Epithelial cell of prostate (primary cell): ENCODE measurements around the gene PIEZO1.

Experiments
- DNase-seq: peaks from one replicate; pipeline ENCODE4 v3.0.0-alpha.2; 2011; ENCODE audit warnings: low read depth, low spot score
- H3K27ac ChIP-seq: fragments of 450-650 bp; 2 replicates; pipeline ENCODE4 v1.5.1; 2017; ENCODE audit warnings: mild to moderate bottlenecking

The PIEZO1 gene

DNA sequence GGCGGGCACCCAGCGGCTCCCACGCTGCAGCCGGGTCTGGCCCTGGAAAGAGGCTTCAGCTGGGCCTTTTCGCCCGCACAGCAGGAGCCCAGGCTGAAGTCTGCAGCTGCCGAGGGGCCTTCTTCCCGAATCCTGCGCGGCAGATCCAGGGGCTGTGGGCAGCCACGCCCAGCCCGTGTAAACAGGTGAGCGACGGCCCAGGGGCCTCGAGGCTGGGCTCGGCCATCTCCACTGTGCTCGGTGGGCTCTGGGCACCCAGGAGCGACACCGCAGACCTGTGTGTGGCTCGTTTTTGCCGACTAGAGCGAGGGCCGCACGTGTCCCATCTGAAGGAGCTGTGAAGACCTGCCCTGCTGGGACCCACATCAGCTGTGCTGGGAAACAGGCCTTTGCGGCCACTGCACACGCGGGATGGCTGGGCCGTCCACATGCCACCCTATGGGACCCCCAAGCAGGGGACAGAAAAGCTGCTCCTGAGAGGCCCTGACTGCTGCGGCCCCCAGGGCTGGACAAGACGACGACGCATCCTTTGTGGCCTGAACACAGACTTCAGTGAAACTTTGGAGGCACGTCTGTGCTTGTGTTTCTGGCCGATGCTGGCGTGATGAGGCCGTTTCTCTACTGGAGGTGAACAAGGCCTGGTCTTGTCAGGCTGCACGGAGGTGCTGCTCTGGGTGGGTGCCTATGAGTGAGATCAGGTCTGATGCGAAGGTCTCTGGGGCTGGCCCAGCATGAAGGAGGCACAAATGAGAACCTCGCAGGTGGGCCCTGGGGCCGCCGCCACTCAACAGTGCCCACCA, 31.9 kb upstream of the PIEZO1 start:
- no peak for DNase-seq
- H3K27ac ChIP-seq = no peak overlapping the region

DNA sequence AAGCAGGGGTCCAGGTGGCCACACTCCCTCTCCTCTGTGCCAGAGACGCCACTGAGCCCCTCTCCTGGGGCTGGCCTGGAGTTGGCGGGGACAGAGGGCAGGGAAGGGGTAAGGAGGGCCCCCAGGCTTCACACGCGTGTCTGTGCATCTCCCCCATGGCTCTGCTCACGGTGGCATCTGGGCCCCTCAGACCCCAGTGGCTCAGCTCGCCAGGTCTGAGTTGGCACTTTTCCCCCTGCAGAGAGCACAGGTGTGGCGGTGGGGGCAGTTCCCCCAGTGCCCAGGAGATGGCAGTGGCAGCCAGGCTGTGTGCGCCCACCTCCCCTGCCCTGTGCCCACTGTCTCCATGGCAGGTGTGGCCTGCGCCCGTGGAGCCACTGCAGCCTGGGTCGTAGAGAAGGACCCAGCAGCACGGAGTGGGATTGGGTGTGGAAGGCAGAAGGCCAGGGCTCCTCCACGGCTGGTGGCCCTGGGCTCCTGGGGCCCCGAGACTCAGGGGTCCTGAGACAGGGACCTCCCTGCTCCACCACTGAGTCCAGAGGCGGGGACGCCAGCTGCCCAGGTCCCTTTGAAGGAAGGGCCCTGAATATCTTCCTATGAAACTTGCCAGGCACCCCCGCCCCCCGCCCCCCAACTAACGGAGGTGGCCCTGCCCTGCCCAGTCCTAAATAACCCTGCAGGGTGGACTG, 31.0 kb upstream of the PIEZO1 start:
- DNase-seq = no peak
- H3K27ac ChIP-seq = no peak overlapping the region

DNA sequence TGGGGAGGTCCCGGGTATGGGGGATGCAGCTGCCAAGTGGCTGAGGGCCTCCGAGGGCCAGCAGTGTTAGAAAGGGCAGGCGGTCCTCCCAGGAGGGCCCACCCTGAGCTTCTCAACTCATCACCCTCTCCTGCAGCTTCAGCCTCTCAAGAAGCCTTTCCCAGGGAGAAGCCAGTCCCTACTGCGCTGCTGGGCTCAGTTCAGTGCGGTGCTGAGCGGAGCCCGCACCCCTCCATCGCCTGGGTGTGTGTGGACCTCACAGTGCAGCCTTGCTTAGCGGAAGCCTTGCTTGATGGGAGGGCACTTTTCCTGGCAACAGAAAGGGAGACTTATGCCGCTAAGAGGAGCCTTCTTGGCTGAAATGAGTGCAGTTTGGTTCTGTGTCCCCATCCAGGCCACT, 30.2 kb upstream of the PIEZO1 start:
- DNase-seq = no peak
- no peak overlapping the region for H3K27ac ChIP-seq

DNA sequence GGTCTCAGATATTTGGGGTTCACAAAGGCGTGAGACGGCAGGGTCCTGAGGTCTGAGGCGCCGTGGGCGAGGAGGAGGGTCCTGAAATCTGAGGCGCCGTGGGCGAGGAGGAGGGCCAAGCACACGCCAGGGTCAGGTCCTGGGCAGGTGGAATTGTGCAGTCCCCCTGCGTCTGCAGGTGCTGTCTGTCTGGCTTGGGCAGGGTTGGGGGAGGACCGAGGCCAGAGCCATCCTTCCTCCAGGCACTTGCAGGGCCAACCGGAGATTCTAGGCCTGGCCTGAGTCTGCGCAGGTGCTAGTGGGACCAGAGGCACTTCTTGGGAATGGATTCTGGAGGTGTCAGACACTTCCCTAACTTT, 29.1 kb upstream of the PIEZO1 start:
- no peak overlapping the region for H3K27ac ChIP-seq
- DNase-seq = no peak

DNA sequence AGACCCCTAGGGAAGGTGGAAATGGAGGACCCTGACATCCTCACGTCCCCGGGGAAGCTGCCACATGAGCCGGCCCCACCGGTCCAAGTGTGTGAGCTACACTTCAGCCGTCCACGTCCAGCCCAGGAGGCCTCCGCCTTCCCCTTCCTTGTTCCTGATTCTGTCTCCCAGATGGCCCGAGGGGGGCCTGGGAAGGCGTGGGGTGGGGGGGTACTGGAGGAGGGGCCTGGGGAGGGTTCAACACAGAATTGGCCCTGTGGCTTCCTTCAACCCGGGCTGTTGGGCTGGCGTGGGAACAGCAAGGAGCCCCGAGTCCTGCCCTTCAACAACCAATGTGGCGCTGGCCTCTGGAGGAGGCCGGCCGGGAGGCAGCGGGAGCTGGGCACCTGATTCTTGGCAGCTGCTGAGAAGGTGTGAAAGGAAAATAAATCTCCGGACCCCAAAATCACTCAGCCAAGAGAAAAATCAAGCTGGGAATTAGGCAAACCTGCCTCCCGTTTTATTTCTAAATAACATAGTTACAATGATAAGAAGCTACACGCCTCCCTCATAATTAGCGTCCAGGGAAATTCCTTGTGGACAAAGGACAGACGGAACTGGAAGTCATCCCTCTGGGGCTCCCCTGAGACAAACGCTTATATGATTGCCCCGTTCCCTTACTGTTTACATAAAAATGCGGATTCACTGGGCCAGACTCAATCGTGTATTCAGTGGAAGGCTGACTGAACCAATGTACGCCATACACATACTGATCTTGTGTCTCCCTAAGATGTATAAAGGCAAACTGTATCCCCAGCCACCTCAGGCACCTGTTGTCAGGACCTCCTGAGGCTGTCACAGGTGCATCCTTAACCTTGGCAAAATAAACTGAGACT, 28.5 kb upstream of the PIEZO1 start:
- no peak for DNase-seq
- H3K27ac ChIP-seq = no peak overlapping the region

DNA sequence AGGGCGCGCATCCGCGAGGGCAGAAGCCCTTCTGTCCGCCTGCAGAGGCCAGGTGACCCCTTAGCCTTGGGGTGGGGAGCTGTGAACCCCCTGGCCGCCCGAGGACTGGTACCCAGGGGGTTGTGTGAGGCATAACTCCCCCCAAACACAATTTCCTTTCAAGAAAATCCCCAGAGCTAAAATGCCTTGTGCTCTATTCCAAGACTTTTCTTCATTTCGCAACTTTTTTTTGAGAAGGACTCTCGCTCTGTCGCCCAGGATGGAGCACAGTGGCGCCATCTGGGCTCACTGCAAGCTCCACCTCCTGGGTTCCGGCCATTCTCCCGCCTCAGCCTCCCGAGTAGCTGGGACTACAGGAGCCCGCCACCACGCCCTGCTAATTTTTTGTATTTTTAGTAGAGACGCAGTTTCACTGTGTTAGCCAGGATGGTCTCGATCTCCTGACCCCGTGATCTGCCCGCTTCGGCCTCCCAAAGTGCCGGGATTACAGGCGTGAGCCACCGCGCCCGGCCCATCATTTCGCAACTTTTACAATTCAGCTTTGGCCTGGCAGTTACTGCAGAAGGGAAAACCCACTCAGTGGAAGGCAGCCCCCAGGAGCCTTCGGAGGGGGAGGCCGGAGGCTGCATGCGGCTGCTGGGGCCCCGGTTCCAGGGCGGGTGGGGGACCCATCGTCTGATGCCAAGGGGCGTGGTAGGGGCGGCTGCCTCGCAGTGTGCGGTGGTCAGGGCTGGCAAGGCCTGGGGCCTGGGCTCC, 27.7 kb upstream of the PIEZO1 start:
- H3K27ac ChIP-seq = peak overlapping the region; percentile 80
- DNase-seq = no peak

DNA sequence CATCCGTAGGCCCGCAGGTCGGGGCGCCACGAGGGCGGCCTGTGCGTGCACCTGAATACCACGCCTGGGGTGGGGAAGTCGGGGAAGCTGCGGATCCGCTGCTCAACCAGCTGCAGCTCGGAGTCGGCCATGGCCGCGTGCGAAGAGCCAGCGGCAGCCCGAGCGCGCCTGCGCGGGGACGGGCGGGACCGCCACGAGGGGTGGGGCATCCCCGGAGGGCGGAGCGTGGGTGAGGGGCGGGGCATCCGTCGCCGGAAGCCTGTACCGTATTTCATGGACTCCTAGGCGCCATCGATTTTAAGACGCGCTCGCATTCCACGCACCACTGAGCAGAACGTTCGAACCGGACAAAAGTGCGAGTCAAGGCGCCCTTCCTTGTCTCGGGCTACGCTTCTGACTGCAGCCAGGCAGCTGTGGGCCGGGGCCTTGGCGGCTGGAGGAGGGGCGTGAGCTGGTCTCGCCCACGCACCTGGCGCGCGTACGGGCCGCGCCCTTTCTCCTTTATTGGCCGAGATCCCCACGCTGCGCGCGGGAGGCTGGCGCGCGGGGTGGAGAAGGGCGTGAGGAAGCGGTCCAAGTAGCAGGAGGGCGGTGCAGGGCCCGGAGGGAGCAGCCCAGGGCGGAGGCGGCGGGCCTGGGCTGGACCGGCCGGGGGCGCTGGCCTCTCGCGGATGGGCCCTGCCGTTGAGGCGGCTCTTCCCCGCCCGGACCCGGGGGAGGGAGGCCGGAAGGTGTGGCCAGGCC, 26.9 kb upstream of the PIEZO1 start, which contains the start of gene APRT:
TSS of gene APRT (minus strand) at position 160 of the 744 bp plus-strand sequence. CDS start at position 131, 29 bp downstream.
- DNase-seq = peak; percentile 64

DNA sequence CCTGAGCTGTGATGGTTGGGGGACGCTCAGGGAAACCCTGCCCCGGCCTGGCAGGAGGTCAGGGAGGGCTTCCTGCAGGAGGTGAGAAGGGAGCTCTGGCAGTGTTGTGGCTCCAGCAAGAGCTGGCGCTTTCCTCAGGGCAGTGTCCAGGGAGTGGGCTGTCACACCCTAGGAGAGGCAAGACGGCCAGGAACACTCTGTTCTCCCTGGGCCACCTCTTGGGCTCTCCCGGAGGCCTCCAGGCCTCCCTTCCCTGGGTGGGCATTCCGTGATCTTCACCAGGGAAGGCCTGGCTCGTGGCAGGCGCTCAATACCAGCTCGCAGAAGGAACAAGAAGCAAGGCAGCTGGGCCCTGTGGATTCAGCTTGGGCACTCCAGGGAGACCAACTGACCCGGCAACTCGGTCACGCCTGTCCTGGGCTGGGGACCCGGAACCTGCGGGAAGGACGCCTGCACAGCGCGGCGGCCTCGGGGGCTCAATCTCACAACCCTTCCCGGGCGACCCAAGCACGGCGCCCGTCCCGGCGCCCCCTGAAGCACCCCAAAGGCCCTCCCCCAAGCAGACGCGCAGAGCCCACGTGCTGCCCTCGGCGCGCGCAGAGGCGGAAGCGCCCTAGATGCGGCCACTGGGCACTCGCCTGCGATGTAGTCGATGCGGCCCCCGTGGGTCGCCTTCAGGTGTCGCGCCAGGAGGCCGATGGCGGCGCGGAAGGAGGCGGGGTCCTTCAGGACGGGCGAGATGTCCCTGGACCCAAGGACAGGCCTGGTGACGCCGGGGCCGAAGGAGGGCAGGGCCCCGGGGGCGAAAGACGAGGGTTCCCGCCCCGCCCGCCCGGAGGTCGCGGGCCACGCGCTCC, 26.1 kb upstream of the PIEZO1 start:
- DNase-seq = no peak
- peak overlapping the region; percentile 80 for H3K27ac ChIP-seq

More for the DNA sequence above, 26.9 kb upstream of the PIEZO1 start, which contains the start of gene APRT:
- peak within 1 kb of the TSS; percentile 80 for H3K27ac ChIP-seq

DNA sequence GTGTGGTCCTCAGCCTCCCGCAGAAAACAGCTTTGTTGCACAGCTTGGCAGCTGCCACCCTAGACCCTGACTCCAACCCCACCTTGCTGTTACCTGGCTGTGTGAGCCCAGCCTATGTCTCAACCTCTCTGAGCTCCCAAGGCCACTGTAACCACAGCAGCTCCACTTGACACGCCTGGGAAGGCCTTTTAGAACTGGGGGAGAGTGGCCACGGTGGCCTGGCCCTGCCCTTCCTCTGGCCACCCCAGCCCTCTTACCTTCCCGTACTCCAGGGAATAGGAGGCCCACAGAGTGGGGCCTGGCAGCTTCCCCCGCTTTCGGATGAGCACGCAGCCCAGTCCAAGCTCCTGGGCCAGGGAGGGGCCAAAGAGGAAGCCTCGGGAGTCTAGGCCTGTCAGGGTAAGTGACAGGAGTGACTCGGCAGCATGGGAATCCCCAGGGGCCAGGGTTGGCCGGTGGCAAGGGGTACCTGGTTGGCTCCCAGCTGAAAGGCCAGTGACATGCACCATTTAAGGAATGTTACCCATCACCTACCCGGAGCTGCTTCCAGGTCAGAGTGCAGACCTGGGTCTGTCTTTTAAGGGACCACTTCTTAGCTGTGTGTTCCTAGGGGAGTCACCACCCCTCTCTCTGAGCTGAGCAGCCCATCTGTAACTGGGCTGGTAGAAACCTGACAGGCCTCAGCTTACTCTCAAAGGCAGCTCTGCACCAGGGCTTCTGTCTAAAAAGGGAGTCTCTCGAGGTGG, 25.3 kb upstream of the PIEZO1 start:
- peak overlapping the region; percentile 80 for H3K27ac ChIP-seq
- DNase-seq = no peak

DNA sequence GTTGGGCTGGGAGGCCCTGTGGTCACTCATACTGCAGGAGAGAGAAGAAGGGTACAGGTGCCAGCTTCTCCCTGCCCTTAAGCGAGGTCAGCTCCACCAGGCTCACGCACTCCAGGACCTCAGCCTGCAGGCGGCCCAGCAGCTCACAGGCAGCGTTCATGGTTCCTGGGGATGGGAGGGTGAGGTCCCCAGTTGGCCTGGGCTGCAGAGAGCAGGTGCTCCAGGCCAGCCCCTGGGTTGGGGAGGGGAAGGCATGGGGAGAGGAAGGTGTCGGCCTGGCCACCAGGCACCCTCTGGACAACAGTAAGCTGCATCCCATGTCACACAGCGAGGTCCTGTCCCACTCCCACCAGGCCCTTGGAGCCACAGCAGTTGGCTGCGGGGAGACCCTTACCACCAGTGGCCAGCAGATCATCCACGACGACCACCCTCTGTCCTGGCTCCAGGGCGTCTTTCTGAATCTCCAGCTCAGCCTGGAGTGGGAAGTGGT, 24.7 kb upstream of the PIEZO1 start:
- H3K27ac ChIP-seq = no peak overlapping the region

DNA sequence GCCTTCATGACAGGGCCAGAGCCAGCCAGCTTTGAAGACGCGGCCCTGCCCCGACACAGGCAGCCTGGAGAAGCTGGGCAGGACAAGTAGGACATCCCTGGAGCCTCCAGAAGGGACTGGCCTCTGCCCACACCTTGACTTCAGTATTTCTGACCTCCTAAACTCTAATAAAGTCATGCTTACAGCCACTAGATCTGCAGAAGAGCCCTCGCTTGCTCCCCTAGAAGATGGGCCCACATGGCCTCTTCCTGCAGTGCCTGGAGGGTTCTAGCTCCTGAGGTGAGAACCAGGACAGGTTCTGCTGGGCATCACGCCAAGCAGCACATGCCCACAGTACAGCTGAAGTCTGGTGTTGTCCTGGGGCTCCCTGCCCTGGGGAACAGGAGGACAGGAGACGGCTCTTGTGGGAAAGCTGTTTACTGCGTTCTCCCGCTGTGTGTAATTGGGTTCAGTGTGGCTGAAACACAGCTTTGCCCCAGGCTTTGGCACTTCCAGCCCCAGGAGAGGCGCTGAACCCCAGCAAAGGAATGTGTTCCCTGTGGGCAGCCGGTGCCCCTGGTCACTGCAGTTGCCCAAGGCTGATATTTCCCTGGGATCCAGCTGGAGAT, 24.2 kb upstream of the PIEZO1 start:
- no peak overlapping the region for H3K27ac ChIP-seq
- no peak for DNase-seq

More for the DNA sequence above, 24.7 kb upstream of the PIEZO1 start:
- DNase-seq = no peak

DNA sequence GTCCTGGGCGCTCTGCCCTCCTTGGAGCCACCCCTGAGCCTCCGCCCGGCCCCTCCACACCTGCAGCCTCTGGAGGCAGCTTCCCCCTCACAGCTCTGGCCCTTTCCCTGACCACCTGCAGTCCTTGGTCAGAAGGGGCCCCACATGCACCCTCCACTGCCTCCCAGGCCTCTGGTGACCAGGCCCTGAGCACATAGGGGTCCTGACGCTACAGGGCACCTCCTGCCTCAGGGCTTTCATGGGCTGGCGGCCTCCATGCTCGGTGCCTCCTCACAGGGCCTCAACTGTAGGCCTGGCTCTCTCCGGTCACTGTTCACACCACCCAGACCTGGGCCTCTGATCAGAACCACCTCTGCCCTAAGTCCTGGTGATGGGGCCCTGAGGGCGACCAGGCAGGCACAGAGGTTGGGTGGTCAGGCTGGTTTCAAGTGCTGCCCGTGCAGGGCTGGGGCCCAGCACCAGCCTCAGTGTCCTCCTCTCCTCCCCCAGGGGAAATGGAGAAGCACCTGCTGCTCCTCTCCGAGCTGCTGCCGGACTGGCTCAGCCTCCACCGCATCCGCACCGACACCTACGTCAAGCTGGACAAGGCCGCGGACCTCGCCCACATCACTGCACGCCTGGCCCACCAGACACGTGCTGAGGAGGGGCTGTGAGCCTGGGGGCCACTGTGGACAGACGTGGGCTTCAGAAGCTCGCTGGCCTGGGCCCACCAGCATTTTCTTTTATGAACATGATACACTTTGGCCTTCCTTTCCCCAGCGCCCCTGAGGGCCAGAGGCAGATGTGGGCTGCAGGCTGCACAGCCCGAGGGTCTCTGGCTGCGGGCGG, 22.8 kb upstream of the PIEZO1 start:
- no peak for DNase-seq
- H3K27ac ChIP-seq = no peak overlapping the region

DNA sequence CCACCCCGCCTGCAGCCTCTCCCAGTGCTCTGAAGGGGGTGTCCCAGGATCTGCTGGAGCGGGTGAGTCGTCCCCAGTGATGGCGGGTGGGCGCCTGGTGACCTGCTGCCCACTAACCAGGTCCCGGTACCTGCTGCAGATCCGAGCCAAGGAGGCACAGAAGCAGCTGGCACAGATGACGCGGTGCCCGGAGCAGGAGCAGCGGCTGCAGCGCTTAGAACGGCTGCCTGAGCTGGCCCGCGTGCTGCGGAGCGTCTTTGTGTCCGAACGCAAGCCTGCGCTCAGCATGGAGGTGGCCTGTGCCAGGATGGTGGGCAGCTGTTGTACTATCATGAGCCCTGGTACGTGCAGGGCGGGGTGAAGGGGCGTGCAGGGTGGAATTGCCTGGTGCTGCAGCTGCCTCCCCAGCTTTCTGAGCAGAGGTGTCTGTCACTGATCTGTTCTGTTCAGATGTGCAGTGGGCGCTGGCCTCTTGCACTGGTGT, 22.2 kb upstream of the PIEZO1 start:
- no peak for DNase-seq
- no peak overlapping the region for H3K27ac ChIP-seq

DNA sequence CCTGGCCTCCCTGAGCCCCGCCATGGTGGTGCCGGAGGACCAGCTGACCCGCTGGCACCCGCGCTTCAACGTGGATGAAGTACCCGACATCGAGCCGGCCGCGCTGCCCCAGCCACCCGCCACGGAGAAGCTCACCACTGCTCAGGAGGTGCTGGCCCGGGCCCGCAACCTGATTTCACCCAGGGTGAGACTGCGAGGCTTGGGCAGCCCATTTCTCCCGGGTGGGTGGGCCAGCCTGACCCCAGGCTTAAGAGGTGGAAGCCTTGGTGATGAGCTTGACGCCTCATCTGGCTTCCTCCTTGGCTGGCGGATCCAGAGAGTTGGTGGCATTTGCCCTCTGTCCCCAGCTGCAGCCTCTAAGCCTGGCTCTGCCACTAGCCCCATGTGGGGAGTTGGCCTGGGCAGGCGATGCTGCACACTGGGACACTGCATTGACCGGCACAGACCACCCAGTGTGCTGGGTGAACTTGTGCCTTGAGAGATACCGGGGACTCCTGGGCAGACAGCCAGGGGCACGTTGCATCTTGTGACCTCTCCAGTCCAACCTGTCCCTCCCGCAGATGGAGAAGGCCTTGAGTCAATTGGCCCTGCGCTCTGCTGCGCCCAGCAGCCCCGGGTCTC, 21.6 kb upstream of the PIEZO1 start:
- DNase-seq = no peak
- H3K27ac ChIP-seq = no peak overlapping the region

DNA sequence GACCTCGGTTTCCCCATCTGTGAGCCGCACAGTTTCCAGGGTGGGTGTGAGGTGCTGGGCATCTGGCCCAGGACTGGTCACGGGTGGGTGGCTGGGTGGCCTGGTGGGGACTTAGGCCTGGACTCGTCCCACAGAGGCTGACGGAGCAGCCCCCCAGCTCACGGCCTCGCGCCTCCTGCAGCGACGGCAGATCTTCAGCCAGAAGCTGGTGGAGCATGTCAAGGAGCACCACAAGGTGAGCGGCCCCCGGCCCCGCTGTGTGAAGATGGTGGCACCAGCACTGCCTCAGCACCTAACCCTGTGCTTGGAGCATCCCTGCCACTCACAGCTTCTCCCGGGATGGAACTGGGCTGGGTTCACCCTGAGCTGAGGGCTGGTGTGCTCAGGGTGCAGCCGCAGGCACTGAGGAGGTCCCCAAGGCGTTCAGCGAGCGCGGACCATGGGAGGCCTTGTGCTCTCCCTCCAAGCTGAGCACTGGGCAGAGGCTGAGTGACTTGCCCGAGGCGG, 20.9 kb upstream of the PIEZO1 start:
- no peak overlapping the region for H3K27ac ChIP-seq
- DNase-seq = no peak

DNA sequence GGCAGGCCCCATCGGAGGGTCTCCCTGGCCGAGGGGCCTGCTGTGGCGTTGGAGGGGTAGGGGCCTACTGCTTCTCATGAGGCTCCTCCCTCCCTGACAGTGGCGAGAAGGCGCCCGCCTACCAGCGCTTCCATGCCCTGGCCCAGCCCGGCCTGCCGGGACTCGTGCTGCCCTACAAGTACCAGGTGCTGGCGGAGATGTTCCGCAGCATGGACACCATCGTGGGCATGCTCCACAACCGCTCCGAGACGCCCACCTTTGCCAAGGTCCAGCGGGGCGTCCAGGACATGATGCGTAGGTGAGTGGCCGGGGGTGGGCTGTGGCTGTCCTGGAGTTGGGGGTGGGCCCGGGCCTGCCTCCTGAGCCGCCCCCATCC, 20.3 kb upstream of the PIEZO1 start:
- no peak for DNase-seq
- H3K27ac ChIP-seq = no peak overlapping the region
